Measurements from ENCODE around the gene ZNF467.

ZNF467 gene

DNA sequence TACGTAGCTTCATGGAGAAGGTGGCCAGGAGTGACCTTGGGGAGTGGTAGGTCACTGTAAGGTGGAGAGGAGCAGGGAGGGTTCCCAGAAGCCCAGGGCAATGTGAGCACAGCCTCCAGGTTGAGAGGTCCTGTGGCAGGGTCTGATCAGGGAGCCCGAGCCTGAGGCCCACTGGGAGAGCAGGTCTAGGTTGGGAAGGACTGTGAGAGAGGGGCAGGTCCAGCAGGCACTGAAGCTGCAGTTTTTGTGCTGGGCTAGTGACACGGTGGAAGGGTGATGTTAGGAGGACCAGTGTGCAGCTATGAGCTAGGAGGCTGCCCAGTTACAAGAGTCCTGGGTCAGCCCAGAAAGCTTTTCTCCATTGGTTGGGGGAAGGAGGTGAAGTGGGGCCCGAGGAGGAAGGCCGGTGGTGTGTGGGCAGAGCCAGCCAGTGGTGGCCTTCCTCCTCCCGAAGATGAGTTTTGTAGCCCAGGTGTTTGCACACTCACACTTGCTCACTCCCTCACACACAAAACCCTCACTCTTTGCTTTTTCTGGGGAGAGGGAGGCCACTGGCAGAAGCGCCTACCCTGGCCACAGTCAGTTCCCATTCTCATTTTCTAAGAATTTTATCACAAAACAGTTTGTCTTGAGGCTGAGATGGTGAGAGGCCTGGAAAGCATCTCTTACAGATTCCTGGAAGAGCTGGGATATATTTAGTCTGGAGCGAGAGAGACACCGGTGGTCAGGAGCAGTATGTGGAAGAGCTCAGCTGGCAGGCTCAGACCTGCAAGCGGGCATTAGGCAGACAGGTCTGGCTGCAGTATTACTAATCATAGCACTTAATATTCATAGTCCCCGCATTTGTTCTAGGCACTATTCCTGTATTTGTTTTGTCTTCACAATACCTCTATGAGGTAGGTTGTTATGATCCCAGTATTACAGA lies 57.1 kb downstream of the ZNF467 start:
- no peak for DNase-seq (ENCODE audit: low read depth in 2 of 3, low spot score in 1 of 3)

DNA sequence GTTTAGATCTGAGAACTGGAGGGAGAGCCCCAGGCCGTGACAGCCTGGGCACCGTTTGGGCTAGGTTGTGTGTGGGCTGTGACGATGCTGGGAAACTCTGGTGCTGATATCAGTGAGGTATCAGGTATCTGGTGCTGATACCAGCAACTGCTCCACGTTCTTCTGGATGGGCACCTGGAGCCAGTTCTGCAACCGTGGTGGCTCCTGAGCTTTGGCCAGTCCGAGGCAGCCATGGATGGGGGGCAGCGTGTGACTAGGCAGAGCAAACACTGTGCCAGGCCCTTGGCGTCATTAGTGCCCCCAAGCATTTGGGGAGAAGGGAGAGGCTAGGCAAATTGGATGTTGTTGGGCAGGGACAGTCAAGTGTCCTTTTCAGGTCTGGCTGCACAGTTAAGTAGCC lies 57.9 kb downstream of the ZNF467 start:
- no peak for DNase-seq (ENCODE audit: low read depth in 2 of 3, low spot score in 1 of 3)

DNA sequence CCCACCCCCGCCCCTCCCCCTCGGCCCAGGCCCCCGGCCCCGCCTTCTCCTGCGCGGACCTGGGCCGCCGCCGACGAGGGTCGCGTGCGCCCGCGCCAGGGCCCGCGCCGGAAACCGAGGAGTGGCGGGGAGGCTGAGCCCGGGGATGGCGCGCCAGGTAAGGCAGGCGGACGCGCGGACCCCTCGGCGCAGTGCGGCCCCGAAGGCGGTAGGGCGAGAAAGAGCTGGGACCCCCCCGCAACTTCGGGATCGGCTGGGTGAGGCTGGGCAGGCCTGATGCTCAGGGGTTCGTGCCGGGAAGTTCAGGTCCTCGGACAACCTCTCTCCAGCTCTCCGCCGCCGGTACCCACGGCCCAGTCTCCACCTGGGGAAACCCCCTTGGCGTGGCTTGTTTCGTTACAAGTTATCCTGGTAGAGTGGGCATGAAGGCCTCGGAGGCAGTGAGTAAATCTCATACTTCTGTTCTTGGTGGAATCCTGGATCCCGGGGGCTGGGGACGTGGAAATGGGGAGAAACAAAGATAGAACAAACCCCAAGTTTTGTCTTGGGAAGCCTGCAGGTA lies 58.4 kb downstream of the ZNF467 start:
- DNase-seq (ENCODE audit: low read depth in 2 of 3, low spot score in 1 of 3): peak in 2 of 3 donors; percentile 16 to 28

All from stimulated activated CD4-positive, alpha-beta T cell treated with anti-CD3 and anti-CD28 coated beads, Interleukin-12 subunit alpha, Interleukin-12 subunit beta, amount 100 ng/mL, for 48 hours (primary cell).